Neuronal stem cell (in vitro differentiated cells): Measurements from ENCODE around the gene IL12A.

ENCODE experiments used
- DNase-seq: peaks from one replicate; pipeline ENCODE4 v3.0.0-alpha.2; 2013; ENCODE audit warnings: low spot score
- H2AFZ ChIP-seq: one replicate; pipeline ENCODE4 v1.6.1; 2013; ENCODE audit warnings: mild to moderate bottlenecking, low read length, inconsistent platforms
- H2AK5ac ChIP-seq: 2 replicates; pipeline ENCODE4 v1.6.1; 2013; ENCODE audit warnings: low read depth, mild to moderate bottlenecking, inconsistent platforms, low read length, moderate library complexity, mixed read lengths
- H2BK120ac ChIP-seq: 2 replicates; pipeline ENCODE4 v1.6.1; 2013; ENCODE audit warnings: low read depth, mild to moderate bottlenecking, inconsistent platforms, low read length, moderate library complexity, mixed read lengths
- H2BK12ac ChIP-seq: one replicate; pipeline ENCODE4 v1.6.1; 2013; ENCODE audit warnings: low read length, inconsistent platforms
- H2BK15ac ChIP-seq: 2 replicates; pipeline ENCODE4 v1.6.1; 2013; ENCODE audit warnings: mild to moderate bottlenecking, low read length, inconsistent platforms, mixed read lengths
- H2BK5ac ChIP-seq: one replicate; pipeline ENCODE4 v1.6.1; 2013; ENCODE audit warnings: inconsistent platforms, mild to moderate bottlenecking, low read length, moderate library complexity
- H3K14ac ChIP-seq: one replicate; pipeline ENCODE4 v1.6.1; 2013; ENCODE audit warnings: low read length, inconsistent platforms
- H3K18ac ChIP-seq: 2 replicates; pipeline ENCODE4 v1.6.1; 2013; ENCODE audit warnings: low read length, inconsistent platforms
- H3K23ac ChIP-seq: 2 replicates; pipeline ENCODE4 v1.6.1; 2013; ENCODE audit warnings: low read depth, mild to moderate bottlenecking, mixed read lengths, low read length, inconsistent platforms; ENCODE audit not compliant: poor library complexity
- H3K27ac ChIP-seq: replicated peaks from 3 replicates; pipeline ENCODE4 v1.5.1; 2013; ENCODE audit warnings: low read length, inconsistent platforms
- H3K27me3 ChIP-seq, 3 experiments: 2 replicates each; pipeline ENCODE4 v1.6.1; 2013; ENCODE audit warnings: low read length in 3 of 3, mild to moderate bottlenecking in 2 of 3, inconsistent platforms in 1 of 3, low read depth in 1 of 3, mixed read lengths in 1 of 3, moderate library complexity in 1 of 3; ENCODE audit not compliant: control insufficient read depth in 3 of 3, insufficient read depth in 3 of 3
- H3K36me3 ChIP-seq, 2 donors: replicated peaks in 1 of 2; 2 replicates each; pipeline ENCODE4 v1.6.1; 2013; ENCODE audit warnings: low read length in 2 of 2; ENCODE audit not compliant: control insufficient read depth in 2 of 2, insufficient read depth in 2 of 2
- H3K4ac ChIP-seq: 2 replicates; pipeline ENCODE4 v1.6.1; 2013; ENCODE audit warnings: inconsistent platforms, mild to moderate bottlenecking, low read length, moderate library complexity
- H3K4me1 ChIP-seq, 2 donors: 1 replicate in 1 of 2; 2 replicates in 1 of 2; pipeline ENCODE4 v1.6.1; 2013; ENCODE audit warnings: low read length in 2 of 2, low read depth in 1 of 2; ENCODE audit not compliant: control insufficient read depth in 2 of 2, insufficient read depth in 1 of 2
- H3K4me2 ChIP-seq: one replicate; pipeline ENCODE4 v1.6.1; 2013; ENCODE audit warnings: mild to moderate bottlenecking, low read length, inconsistent platforms; ENCODE audit not compliant: insufficient read depth, poor library complexity, severe bottlenecking
- H3K4me3 ChIP-seq, 2 donors: 2 replicates each; pipeline ENCODE4 v1.5.1; 2013; ENCODE audit warnings: low read length in 2 of 2, mild to moderate bottlenecking in 2 of 2, inconsistent platforms in 1 of 2, moderate library complexity in 1 of 2
- H3K79me1 ChIP-seq: one replicate; pipeline ENCODE4 v1.6.1; 2013; ENCODE audit warnings: low read depth, mild to moderate bottlenecking, inconsistent platforms, low read length, moderate library complexity
- H3K9ac ChIP-seq: one replicate; pipeline ENCODE4 v1.6.1; 2013; ENCODE audit warnings: mild to moderate bottlenecking, low read depth, low read length, inconsistent platforms; ENCODE audit not compliant: poor library complexity
- H3K9me3 ChIP-seq, 2 donors: replicated peaks in 1 of 2; 2 replicates each; pipeline versions ENCODE3 to v1.6.1; 2013; ENCODE audit warnings: low read length in 2 of 2, mild to moderate bottlenecking in 2 of 2, inconsistent platforms in 1 of 2, low read depth in 1 of 2, mixed read lengths in 1 of 2, moderate library complexity in 1 of 2; ENCODE audit not compliant: control insufficient read depth in 2 of 2, insufficient read depth in 1 of 2
- H4K8ac ChIP-seq: one replicate; pipeline ENCODE4 v1.6.1; 2013; ENCODE audit warnings: low read depth, mild to moderate bottlenecking, inconsistent platforms, low read length, moderate library complexity
- H4K91ac ChIP-seq: one replicate; pipeline ENCODE4 v1.6.1; 2013; ENCODE audit warnings: low read length, low read depth, mild to moderate bottlenecking, inconsistent platforms; ENCODE audit not compliant: poor library complexity
- WGBS, 2 donors: extraction: QIAGEN DNeasy Blood & Tissue Kit; methylation state at CpG; one replicate each; pipeline ENCODE4 v1.1.7; 2013; ENCODE audit warnings: missing lambda C conversion rate in 2 of 2, mixed read lengths in 1 of 2; ENCODE audit not compliant: insufficient read length in 2 of 2, insufficient replicate concordance in 1 of 2; ENCODE audit errors: extremely low coverage in 2 of 2; 5-methylcytosine and 5-hydroxymethylcytosine counted together

Gene IL12A

GRCh38 chr3:159953325-159954085, 35.1 kb upstream of the IL12A start:
- H2BK5ac ChIP-seq = no peak overlapping the region
- H3K4me3 ChIP-seq = no peak overlapping the region
- no peak overlapping the region for H4K91ac ChIP-seq
- no peak overlapping the region for H2AK5ac ChIP-seq
- no peak overlapping the region for H2BK120ac ChIP-seq
- no peak overlapping the region for H3K23ac ChIP-seq
- no peak overlapping the region for H3K4me2 ChIP-seq
- H3K27me3 ChIP-seq = peaks cover 0 to 8% (median 0%) of the 10 kb centered on the region in 3 experiments
- no peak overlapping the region for H3K14ac ChIP-seq
- H2AFZ ChIP-seq = no peak overlapping the region
- H3K18ac ChIP-seq = no peak overlapping the region
- H3K4ac ChIP-seq = no peak overlapping the region
- H3K9ac ChIP-seq = no peak overlapping the region
- no peaks in the 10 kb centered on the region for H3K4me1 ChIP-seq
- DNase-seq = no peak
- no peaks in the 10 kb centered on the region for H3K36me3 ChIP-seq
- H3K27ac ChIP-seq = no peak overlapping the region
- H4K8ac ChIP-seq = no peak overlapping the region
- H3K79me1 ChIP-seq = no peaks in the 10 kb centered on the region
- no peaks in the 10 kb centered on the region for H3K9me3 ChIP-seq
- H2BK12ac ChIP-seq = no peak overlapping the region
- WGBS, 2 donors = no CpG with 5 or more reads among the region's 2 CpGs
- no peak overlapping the region for H2BK15ac ChIP-seq

GRCh38 chr3:159960188-159961148, 28.2 kb upstream of the IL12A start:
- Histone ChIP-seq H3K23ac (no peak overlapping the region), H3K14ac (no peak overlapping the region), H3K4me3 (no peak overlapping the region), H3K79me1 (no peaks in the 10 kb centered on the region), H3K27ac (no peak overlapping the region), H2AFZ (no peak overlapping the region), H3K36me3 (no peaks in the 10 kb centered on the region), H3K9ac (no peak overlapping the region), H3K4me2 (no peak overlapping the region), H3K18ac (no peak overlapping the region), H3K4me1 (no peaks in the 10 kb centered on the region), H3K27me3 (peaks cover 0 to 4% (median 0%) of the 10 kb centered on the region in 3 experiments), H2AK5ac (no peak overlapping the region), H4K91ac (no peak overlapping the region), H3K9me3 (no peaks in the 10 kb centered on the region), H2BK5ac (no peak overlapping the region), H4K8ac (no peak overlapping the region), H2BK120ac (no peak overlapping the region), H3K4ac (no peak overlapping the region), H2BK12ac (no peak overlapping the region), H2BK15ac (no peak overlapping the region)
- no peak for DNase-seq
- WGBS, 2 donors = no CpG with 5 or more reads among the region's 11 CpGs

GRCh38 chr3:159964166-159964973, 24.3 kb upstream of the IL12A start:
- no peak overlapping the region for H3K9ac ChIP-seq

More at GRCh38 chr3:159964166-159964973, 24.3 kb upstream of the IL12A start:
- Histone ChIP-seq H3K14ac (no peak overlapping the region), H3K27me3 (no peaks in the 10 kb centered on the region), H4K8ac (no peak overlapping the region), H3K27ac (no peak overlapping the region), H3K4ac (no peak overlapping the region), H3K79me1 (no peaks in the 10 kb centered on the region), H4K91ac (no peak overlapping the region), H2AFZ (no peak overlapping the region), H3K4me3 (no peak overlapping the region), H2BK12ac (no peak overlapping the region), H2AK5ac (no peak overlapping the region), H3K4me2 (no peak overlapping the region), H3K18ac (no peak overlapping the region), H2BK15ac (no peak overlapping the region), H3K23ac (no peak overlapping the region), H3K36me3 (no peaks in the 10 kb centered on the region), H2BK120ac (no peak overlapping the region), H2BK5ac (no peak overlapping the region), H3K4me1 (no peaks in the 10 kb centered on the region), H3K9me3 (no peaks in the 10 kb centered on the region)
- WGBS, 2 donors = no CpG with 5 or more reads among the region's 7 CpGs
- no peak for DNase-seq
